Eye (tissue), 1 donor: ENCODE results near the gene CSN2.
"Not testable (repeated sequence)": the region's sequence is repeated elsewhere in the genome, so short reads cannot be mapped to it uniquely, and the experiment has no call there.

Experiments
- DNase-seq: peaks from one replicate; pipeline ENCODE4 v3.0.0-alpha.2; 2015

The CSN2 gene, protein sequence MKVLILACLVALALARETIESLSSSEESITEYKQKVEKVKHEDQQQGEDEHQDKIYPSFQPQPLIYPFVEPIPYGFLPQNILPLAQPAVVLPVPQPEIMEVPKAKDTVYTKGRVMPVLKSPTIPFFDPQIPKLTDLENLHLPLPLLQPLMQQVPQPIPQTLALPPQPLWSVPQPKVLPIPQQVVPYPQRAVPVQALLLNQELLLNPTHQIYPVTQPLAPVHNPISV

GRCh38 chr4:69965628-69966027, at the start of gene CSN2:
CSN2 (minus strand) TSS chr4:69965728; CDS start chr4:69960995, 4,733 bp downstream.
- DNase-seq: no peak

- DNase-seq: no peak
Measured at GRCh38 chr4:70008771-70009170, 43.2 kb upstream of the CSN2 start.

DNA sequence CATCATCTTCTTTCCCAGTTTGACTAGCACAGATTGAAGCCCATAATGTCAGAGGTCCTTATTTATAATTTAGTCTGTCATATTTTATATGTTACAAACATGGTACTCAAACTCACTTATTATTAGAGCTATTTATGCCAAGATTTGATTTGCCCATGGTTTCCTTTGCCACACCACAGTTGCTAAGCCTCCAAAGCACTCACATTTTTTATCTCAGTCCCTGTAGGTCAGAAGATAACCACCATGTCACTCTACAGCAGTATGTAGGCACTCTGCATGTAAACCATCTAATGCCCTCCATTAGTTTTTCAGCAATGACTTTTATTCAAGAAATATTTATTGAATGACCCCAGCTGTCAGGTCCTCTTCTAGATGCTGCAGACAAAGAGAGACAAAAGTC, 37.0 kb upstream of the CSN2 start:
- DNase-seq: no peak

GRCh38 chr4:70000711-70001110, 35.2 kb upstream of the CSN2 start:
- DNase-seq: no peak

DNA sequence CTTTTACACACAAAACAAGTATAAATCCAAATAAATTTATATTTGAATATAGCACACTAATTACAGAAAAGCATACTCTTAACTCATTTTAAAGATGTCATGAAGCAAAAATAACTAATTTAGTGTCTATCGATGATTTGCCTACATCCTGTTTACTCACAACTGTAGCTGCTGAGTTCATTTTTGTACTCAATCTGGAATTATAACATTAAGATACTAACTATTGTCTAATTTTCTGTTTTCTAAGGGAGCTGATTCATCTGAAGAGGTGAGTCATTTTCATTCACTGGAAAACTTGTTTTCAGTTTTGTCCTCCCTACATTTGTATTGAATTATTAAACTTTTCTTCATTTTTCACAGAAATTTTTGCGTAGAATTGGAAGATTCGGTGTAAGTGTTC, 33.9 kb upstream of the CSN2 start:
- no peak for DNase-seq

GRCh38 chr4:69995526-69996016, 30.0 kb upstream of the CSN2 start, which contains the start of gene STATH:
STATH (plus strand) TSS chr4:69995966; CDS start chr4:69998438, 2,472 bp downstream.
- no peak for DNase-seq

DNA sequence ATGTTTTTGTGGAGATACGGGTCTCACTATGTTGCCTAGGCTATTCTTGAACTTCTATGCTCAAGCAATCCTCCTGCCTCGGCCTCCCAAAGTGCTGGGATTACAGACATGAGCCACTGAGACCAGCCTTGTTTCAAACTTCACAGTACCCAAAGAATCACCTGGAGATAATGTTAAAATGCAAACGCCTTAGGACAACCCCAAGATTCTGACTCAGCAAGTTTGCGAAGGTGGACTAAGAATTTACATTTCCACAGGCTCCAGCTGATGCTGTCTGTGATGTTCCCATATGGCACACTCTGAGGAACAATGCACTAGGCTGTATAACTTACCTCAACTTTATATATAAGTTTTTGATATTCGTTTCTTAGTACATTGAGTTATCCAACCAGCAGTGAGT, 29.3 kb upstream of the CSN2 start:
- DNase-seq: no peak

DNA sequence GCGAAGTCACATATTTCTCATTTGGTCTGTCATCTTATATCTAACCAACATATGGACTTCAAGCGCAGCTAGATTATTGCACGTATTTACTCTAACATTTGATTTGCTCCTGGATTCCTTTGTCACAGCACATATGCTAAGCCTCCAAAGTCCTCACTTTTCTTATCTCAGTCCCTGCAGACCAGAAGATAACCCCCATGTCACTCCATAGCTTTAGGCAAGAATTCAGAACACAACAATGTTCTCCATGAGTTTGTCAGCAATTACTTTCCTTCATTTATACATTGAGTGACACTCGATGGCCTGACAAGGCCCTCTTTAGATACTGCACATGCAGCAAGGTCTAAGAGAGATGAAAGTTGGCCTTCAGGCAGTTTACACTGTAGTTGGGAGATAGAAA, 25.5 kb upstream of the CSN2 start:
- no peak for DNase-seq

DNA sequence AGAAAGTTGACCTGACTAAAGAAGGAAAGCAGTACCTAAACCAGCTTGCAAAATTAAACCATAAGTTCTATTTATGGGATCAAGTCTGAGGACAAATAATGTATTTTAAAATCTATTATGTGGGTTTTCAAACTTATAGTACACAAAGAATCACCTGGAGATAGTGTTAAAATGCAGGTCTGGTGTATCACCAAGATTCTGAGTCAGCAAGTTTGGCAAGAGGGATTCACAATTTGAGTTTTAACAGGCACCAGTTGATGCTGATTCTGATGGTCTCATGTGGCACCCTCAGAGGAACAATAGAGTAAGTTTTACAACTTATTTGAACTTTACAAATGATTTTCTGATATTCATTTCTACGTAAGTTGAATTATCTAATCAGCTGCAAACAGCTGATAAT, 21.1 kb upstream of the CSN2 start:
- DNase-seq: no peak

DNA sequence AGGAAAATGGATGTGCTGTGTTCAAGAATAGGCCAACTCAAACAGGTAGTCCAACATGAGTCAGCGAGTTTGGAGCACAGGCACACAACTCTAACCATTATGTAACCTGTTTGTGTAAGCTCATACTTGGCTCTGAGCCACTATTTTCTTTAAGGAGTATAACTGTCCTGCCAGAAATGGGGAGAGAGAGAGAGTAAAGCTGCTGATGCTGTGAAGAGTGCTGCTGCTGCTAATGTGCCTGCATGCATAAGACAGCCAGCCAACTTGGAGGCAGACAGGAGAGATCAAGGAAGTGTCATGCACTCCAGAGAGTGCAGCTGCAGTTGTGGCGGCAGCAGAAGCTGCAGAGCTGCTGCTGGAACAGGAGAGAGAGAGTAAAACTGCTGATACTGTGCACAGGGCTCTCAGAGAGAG, 18.5 kb upstream of the CSN2 start:
- peak; percentile 30 for DNase-seq

DNA sequence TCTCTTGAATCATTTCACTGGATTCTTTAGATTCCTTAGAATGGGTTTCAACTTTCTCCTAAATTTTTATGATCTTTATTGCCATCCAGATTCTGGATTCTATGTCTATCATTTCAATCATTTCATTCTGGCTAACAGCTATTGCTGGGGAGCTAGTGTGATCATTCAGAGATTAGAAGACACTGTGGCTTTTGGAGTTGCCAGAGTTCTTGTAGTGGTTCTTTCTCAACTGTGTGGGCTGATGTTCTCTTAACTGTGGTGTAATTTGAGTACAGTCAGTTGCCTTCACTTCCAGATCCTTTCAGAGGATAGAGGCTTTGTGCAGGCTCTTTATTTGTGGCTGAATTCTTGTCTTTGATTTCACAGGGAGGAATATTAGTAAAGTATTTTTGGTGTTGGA, 12.1 kb upstream of the CSN2 start:
- no peak for DNase-seq

DNA sequence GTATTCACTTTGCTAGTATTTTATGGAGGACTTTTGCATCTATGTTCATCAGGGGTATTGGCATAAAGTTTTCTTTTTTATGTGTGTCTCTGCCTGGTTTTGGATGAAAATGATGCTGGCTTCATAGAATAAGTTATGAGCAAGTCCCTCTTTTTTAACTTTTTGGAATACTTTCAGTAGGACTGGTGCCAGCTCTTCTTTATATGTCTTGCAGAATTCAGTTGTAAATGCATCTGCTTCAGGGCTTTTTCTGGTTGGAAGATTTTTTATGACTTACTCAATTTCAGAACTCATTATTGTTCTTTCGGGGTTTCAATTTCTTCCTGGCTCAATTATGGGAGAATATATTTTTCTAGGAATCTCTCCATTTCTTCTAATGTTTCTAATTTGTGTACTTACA, 9.1 kb upstream of the CSN2 start:
- no peak for DNase-seq

DNA sequence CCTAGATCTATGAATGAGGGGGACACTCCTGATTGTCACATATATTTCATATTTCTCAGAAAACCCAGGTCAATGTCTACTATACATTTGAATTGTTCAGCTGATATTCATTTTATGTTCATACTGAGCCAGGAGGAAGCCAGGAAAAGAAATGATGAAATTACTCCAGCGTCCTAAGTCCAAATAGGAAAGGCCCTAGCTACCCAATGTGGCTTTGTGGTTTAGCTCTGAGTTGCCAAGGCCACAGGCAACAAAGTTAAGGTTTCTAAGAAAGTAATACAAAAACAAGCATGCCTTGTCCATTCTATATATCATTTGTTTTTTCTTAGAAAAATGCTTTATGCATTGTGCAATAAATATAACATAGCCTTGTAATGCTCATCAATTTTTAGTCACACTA, 4.5 kb upstream of the CSN2 start:
- DNase-seq: no peak

- no peak for DNase-seq
Measured at GRCh38 chr4:69957209-69957608, 8.3 kb downstream of the CSN2 start.

DNA sequence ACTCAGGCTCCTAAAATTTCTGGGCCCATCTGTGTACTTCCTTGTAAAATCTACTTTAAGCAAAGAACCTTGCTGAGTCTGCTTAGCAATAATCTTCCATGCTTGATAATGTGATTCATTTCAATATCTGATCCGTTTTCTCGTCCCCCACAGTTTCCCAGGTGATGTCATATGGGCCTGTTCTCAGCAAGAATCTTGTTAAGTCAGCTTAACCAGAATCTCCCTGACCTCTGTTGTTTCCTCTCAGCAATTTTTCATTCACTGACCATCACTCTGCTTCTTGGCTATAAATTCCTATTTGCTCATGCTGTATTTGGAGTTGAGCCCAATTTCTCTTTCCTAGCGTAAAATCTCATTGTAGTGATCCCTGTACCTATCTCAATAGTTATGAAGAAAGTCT, 13.9 kb downstream of the CSN2 start:
- DNase-seq: no peak

DNA sequence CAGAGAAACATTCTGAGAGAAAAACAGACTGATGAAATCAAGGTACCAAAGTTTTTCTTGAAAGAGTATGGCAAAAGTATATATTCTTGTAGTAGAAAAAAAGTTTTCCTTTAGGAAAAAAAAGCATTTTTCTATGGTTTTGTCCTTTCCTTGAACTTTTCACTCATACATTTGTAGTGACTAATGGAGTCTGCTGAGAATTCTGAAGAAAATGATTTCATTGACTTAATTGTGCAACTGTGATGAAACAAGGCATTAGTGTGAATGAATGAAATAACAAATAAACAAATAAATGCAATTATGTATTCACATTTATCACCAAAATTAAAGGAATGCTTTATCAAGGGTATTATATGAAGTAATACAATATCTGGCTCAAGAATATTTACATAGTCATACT, 29.0 kb downstream of the CSN2 start:
- DNase-seq: no peak

DNA sequence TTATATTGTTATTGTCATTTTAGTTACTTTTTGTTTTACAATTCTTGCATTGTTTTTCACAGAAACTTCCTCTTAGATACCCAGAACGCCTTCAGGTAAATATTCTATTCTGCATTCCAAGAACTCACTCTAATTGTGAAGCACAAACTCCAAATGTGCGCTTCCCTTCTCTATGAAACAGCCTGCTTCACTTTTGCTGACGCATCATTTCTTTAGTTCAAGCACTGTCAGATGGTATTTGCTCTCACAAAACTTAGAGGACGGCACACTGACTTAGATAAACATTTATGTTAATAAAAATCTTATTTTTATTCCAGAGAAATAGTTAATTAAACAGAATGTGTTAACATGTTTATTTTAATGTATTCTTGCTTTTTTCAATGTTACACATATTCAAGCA, 31.4 kb downstream of the CSN2 start:
- DNase-seq: no peak

- DNase-seq: no peak
Measured at GRCh38 chr4:69930768-69931167, 34.8 kb downstream of the CSN2 start, which contains the start of gene CSN1S1. CSN1S1 (plus strand) TSS chr4:69931068; CDS start chr4:69932556, 1,488 bp downstream.

DNA sequence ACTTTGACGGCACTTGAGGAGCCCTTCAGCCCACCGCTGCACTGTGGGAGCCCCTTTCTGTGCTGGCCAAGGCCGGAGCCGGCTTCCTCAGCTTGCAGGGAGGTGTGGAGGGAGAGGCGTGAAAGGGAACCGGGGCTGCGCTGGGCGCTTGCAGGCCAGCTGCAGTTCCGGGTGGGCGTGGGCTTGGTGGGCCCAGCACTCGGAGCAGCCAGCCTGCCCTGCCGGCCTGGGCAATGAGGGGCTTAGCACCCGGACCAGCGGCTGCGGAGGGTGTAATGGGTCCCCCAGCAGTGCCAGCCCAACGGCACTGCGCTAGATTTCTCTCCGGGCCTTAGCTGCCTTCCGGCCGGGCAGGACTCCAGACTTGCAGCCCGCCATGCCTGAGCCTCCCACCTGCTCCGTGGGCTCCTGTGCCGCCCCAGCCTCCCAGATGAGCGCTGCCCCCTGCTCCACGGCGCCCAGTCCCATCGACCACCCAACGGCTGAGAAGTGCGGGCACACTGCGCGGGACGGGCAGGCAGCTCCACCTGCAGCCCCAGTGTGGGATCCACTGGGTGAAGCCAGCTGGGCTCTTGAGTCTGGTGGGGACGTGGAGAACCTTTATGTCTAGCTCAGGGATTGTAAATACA, 41.6 kb downstream of the CSN2 start:
- DNase-seq: not testable (repeated sequence)

DNA sequence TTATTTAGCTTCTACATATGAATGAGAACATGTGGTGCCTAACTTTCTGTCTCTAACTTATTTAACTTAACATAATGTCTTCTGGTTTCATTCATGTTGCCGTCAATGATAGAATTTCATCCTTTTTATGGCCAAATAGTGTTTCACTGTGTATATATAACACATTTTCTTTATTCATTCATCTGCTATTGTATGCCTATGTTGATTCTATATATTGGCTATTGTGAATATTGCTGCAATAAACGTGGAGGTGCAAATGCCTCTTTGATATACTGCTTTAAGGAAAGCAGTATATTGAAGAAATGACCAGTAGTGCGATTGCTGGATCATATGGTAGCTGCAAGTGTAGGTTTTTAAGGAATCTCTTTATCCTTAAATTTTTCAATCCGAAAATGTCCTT, 44.7 kb downstream of the CSN2 start:
- no peak for DNase-seq

DNA sequence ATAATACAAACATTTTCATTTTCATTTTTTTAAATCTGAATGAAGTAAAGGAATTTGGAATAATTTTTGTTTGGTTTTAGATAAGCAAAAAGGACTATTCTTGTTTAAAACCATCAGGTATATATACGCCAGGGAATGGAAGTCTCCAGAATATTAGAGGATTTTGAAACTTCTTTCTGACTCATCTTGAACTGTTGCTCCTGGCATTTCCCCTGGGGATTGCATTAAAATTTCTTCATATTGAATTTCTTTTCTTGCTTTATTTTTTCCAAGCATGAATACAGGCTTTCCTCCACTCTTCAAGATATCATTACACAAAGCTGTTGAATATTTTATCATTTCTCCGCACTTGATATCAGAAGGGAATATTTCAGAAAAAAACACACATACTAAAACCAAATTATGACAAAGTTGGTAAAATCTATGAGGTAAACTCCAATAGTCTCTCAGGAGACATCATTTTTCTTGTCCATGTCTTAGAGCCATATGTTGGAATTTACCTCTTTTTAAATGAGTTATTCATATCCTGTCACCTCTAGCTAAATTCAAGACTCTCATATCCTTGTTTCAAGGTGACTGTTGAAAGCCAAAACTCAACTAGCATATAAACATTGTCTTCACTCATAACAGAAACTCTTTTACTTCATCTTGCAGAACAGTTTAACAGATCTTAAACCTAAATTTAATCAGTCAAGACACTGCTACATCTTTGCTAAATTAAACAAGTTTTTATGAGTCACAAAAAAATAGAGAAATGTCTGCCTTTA, 55.3 kb downstream of the CSN2 start:
- no peak for DNase-seq

GRCh38 chr4:69909195-69909594, 56.3 kb downstream of the CSN2 start:
- no peak for DNase-seq

DNA sequence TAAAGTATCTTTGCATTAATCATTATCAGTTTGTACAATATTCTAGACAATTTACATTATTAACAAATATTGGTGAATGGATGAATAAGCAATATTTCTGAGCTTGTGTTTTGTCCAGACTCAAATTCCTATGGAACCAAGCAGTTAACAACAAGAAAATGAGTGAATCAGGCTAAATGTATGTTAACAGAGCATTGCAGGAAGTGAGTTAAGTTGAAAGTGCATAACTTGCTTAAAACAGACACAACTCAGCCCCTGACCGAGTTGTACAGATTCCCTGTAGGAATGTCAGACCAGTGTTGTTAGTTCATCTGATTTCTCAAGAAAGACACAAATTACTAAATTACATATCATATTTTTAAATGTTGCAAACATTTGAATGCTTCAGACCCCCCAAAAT, 58.4 kb downstream of the CSN2 start:
- DNase-seq: no peak
